HG03460 (cell line): Measurements from ENCODE around the gene PVR.
"Not testable (repeated sequence)": the region's sequence is repeated elsewhere in the genome, so short reads cannot be mapped to it uniquely, and the experiment has no call there.

Experiments used
- ATAC-seq: cut with Tn5 transposase; IDR thresholded peaks from one replicate; pipeline ENCODE4 v1.9.1; 2021; ENCODE audit not compliant: unreplicated experiment

PVR gene

GRCh38 chr19:44696939-44697669 lies 53.4 kb downstream of the PVR start:
- ATAC-seq: no peak

GRCh38 chr19:44697670-44698034 lies 53.9 kb downstream of the PVR start:
- no peak for ATAC-seq

GRCh38 chr19:44698492-44699201 lies 54.9 kb downstream of the PVR start, which contains the start of gene CEACAM16:
CEACAM16 (plus strand) TSS chr19:44699151; CDS start chr19:44701457, 2,306 bp downstream.
- ATAC-seq: no peak

DNA sequence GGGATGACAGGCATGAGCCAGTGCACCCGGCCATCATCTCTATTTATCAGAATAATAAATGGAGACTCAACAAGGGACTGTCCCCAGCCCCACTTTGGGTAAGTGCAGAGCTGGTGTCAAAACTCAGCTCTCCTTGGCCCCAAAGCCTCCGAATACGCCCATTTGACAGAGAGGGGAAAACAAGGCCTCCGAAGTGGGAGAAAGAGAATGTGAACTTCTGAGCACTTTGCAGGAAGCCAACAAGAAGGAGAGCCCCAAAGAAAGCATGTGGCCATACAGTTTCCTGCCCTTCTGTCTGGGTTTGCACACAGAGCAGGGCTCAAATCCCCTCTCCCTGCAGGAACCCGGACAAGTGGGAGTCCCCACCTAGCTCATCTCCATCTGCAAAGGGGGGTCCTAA lies 56.8 kb downstream of the PVR start:
- ATAC-seq: no peak

DNA sequence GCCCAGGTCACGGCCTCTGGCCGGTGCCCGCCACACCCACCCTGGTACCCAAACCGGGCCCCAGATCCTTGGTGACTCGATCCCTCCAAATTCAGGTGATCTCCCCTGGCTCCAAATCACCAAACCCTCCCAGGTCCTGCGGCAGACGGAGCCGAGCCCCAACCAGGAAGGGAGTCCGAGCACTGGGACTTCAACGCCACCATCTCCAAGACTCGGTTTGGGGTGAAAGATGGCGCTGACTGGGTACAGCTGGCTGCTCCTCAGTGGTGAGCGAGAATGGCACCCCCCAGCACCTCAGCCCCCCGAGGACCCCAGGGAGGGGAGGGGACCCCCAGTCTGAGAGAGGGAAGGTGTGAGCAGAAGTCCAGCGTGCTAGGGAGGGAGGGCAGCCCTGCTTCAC lies 57.5 kb downstream of the PVR start:
- no peak for ATAC-seq

DNA sequence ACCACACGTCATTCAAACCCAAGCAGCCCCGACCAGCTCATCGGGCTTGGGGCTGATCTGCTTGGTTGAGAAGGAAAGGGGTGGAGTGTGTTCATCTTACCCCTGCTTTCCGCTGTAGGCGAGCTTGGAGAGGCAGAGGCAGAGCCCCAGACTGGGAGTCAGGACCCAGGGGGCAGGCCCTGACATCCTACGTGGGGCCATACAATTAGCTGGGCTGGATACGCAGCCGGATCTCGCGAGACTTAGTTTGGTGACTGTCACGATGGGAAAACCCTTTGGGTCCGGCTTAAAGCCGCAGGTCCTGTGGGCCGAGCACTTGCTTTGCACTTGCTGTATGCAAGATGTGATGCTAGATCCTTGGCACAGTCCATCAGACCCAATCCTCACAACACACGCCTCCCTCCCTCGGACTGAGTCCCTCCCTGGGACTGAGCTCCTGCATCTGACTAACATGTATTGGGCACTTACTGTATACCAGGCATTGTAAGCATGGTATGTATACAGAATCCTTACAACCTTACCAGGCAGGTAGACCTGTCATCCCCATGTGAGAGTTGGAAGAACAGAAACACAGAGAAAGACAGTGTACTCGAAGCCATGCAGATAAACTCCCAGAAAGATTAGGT lies 59.0 kb downstream of the PVR start:
- no peak for ATAC-seq

- no peak for ATAC-seq
These were observed 59.8 kb downstream of the PVR start for GRCh38 chr19:44703336-44704078.

DNA sequence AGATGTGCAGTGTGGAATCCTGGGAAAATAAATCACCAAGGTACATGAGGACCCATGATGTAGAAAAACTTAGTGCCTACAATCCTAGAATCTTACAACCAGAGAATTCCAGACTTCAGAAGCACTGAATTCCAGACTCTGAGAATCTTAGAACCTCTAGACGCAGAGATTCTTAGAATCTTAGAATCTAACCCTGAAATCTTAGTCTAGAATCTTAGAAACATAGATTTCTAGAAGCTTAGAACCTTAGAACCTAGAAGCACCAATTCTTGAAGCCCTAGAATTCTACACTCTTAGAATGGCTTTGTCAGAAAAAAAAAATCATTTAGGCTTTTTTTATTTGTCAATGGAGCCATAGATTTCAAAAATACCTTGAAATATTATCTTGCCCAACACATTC lies 61.3 kb downstream of the PVR start:
- ATAC-seq: no peak

DNA sequence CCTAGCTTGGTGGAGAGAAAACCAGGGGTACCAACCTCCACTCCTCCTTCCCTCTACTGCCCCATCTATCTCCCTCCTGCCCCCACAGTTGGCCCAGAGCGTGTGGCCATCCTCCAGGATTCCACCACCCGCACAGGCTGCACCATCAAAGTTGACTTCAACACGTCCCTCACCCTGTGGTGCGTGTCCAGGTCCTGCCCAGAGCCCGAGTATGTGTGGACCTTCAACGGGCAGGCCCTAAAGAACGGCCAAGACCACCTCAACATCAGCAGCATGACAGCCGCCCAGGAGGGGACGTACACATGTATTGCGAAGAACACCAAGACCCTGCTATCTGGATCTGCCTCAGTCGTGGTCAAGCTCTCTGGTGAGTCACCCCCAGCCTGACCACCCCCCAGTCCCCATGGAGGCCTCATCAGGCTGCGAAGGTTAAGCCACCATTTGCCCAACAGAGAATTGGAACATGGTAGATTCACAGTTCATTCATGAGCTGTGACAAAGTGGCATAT lies 61.8 kb downstream of the PVR start:
- no peak for ATAC-seq

DNA sequence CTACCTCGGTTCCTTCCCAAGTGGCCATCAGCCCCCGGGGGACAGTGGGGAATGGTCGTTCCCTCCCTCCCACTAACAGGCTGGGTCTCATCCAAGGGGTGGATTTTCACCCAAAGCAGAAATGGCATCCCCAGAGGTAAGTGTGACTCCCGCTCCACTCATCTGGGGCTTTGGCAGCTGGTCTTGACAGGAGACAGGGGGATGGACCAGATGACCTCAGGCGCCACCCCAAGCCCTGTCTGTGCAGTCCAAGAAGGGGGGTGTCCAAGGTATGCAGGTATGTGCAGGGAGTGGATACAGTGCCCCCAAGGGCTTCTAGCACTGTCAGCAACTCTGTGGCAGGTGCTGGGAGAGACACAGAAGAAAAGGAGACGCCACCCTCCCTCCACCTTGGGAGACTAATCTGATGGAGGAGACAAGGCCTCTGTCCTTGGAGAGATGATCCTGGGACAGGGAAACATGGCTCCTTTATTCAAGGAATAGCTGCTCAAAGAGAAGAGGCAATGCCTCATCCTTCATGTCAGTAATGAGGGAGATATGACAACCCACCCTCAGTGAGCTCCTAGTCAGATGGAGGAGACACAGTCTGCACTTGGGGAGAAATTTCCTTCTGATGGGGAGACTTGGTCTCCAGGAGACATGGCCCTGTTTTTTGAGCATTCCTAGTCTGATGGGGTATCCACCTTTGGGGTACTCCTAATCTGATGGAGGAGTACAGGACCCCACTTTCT lies 63.0 kb downstream of the PVR start:
- no peak for ATAC-seq

- no peak for ATAC-seq
These were observed 64.1 kb downstream of the PVR start for GRCh38 chr19:44707794-44708193.

DNA sequence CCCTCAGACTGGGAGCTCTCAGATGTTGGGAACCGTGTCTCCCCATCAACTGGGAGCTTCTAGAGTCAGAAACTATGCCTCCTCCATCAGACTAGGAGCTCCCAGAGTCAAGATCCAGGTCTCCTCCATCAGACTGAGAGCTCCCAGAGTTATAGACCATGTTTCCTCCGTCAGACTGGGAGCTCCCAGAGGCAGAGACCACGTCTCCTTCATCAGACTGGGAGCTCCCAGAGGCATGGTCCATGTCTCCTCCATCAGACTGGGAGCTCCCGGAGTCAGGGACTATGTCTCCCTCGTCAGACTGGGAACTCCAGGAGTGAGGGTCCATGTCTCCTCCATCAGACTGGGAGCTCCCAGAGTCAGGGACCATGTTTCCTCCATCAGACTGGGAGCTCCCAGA lies 65.2 kb downstream of the PVR start:
- no peak for ATAC-seq

DNA sequence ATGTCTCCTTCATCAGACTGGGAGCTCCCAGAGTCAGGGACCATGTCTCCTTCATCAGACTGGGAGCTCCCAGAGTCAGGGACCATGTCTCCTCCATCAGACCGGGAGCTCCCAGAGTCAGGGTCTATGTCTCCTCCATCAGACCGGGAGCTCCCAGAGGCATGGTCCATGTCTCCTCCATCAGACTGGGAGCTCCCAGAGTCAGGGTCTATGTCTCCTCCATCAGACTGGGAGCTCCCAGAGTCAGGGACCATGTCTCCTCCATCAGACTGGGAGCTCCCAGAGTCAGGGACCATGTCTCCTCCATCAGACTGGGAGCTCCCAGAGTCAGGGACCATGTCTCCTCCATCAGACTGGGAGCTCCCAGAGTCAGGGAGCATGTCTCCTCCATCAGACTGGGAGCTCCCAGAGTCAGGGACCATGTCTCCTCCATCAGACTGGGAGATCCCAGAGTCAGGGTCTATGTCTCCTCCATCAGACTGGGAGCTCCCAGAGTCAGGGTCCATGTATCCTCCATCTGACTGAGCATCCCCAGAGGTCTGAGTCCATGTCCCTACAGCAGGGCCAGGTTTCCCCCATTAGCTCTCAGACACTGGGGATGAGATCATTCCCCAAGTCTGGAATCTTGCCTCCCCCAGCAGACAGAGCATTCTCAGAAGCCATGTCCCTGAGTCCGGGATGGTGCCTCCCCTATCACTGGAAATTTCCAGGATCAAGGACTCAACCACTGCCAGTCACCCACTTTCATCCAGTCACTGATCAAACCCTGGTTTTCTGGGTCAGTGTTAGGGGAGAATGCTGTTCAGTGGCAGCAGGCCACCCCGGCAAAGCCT lies 65.9 kb downstream of the PVR start:
- ATAC-seq: not testable (repeated sequence)

DNA sequence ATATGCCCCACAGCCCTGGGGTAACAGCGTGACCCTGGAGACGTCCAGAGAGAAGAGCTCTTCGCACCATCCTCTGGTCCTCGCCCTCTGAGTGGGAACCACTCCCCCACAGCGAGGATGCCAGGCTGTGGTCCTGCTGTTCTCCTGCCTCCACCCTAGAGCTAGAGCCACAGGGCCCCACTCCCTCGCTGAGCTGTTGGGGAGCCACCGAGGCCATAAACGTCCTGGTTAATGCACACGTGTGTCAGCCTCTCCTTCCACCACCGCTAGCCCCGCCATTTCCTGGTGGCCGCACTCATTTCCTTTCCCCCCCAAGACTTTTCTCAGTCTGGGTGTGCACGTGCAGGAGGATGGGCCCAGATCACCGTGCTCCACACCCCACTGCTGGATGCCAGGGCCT lies 66.8 kb downstream of the PVR start:
- ATAC-seq: no peak

- no peak for ATAC-seq
These were observed 69.3 kb downstream of the PVR start for GRCh38 chr19:44712864-44713515.
